Endothelial cell of umbilical vein (primary cell): ENCODE data around the gene SPATS2L. TPM values are rescaled to one million over a fixed set of nuclear protein-coding genes. Genes with fewer than 3 reads are reported as not detected.

ENCODE experiments used
- BruUV-seq: library from RNA; stranded (reverse); fragments of 400-500 nt; replicated peaks from 2 replicates; lab custom pipeline; 2021; lab: Mats Ljungman, UMichigan
- CTCF ChIA-PET: fragments of 300-600, 350-600 bp; sonication (Branson Sonifier 250); formaldehyde crosslinking; loops from one replicate; lab custom pipeline; 2021; ENCODE audit warnings: antibody characterized with exemption, inconsistent platforms; lab: Charles Lee
- POLR2A ChIA-PET: fragments of 300-600, 350-600 bp; sonication (Branson Sonifier 250); formaldehyde crosslinking; loops from one replicate; lab custom pipeline; 2021; ENCODE audit warnings: antibody characterized with exemption, inconsistent platforms; lab: Charles Lee
- DNase-seq: peaks from one replicate; pipeline ENCODE4 v3.0.0-alpha.2; 2011; ENCODE audit warnings: low read depth, low spot score
- FAIRE-seq: peaks from 2 replicates; lab custom pipeline; 2011; peaks lifted over from hg19 to GRCh38; lab: Jason Lieb, UNC
- H2AFZ ChIP-seq: 2 replicates; pipeline ENCODE4 v1.6.0; 2012; ENCODE audit warnings: low read depth, low read length, control low read depth, inconsistent platforms
- H3K27ac ChIP-seq: 2 replicates; pipeline ENCODE4 v1.5.1; 2011; ENCODE audit warnings: low read depth, mild to moderate bottlenecking, control low read depth, low read length, moderate library complexity; ENCODE audit not compliant: insufficient read depth
- H3K27me3 ChIP-seq, 2 experiments: 2 replicates each; pipeline versions ENCODE4 v1.6.0 to v1.6.1; 2011; ENCODE audit warnings: low read length in 2 of 2, mixed read lengths in 1 of 2; ENCODE audit not compliant: control insufficient read depth in 2 of 2, insufficient read depth in 2 of 2
- H3K36me3 ChIP-seq, 2 experiments: 2 replicates in 1 of 2; 3 replicates in 1 of 2; pipeline ENCODE4 v1.5.1; 2011; ENCODE audit warnings: low read length in 2 of 2, mild to moderate bottlenecking in 1 of 2, moderate library complexity in 1 of 2; ENCODE audit not compliant: control insufficient read depth in 2 of 2, insufficient read depth in 2 of 2; ENCODE audit errors: extremely low read depth in 1 of 2
- H3K4me1 ChIP-seq: 3 replicates; pipeline ENCODE4 v1.5.1; 2011; ENCODE audit warnings: mild to moderate bottlenecking, low read length; ENCODE audit not compliant: control insufficient read depth, insufficient read depth; ENCODE audit errors: extremely low read depth
- H3K4me2 ChIP-seq: 2 replicates; pipeline ENCODE4 v1.6.1; 2011; ENCODE audit warnings: low read length, control low read depth, mixed read lengths; ENCODE audit not compliant: insufficient read depth
- H3K4me3 ChIP-seq, 3 experiments: fragments of 200-600 bp in 1 of 3; sonication (generic), shearing (Covaris generic) in 1 of 3; replicated peaks in 1 of 3; 2 replicates each; pipeline ENCODE4 v1.5.1; 2011 to 2016; ENCODE audit warnings: control low read depth in 3 of 3, low read length in 3 of 3, mild to moderate bottlenecking in 2 of 3, inconsistent platforms in 1 of 3, low read depth in 1 of 3, moderate library complexity in 1 of 3; ENCODE audit not compliant: insufficient read depth in 1 of 3
- H3K79me2 ChIP-seq: 2 replicates; pipeline ENCODE4 v1.6.0; 2012; ENCODE audit warnings: low read length, inconsistent platforms; ENCODE audit not compliant: control insufficient read depth, insufficient read depth
- H3K9ac ChIP-seq: replicated peaks from 2 replicates; pipeline ENCODE3; 2011; ENCODE audit warnings: low read length, control low read depth; ENCODE audit not compliant: insufficient read depth; ENCODE audit errors: extremely low read depth
- H3K9me1 ChIP-seq: replicated peaks from 3 replicates; pipeline ENCODE4 v1.6.0; 2011; ENCODE audit warnings: mild to moderate bottlenecking, low read length; ENCODE audit not compliant: control insufficient read depth, insufficient read depth; ENCODE audit errors: extremely low read depth
- H3K9me3 ChIP-seq: replicated peaks from 2 replicates; pipeline ENCODE4 v1.5.1; 2012; ENCODE audit warnings: low read length, inconsistent platforms; ENCODE audit not compliant: control insufficient read depth, insufficient read depth
- H4K20me1 ChIP-seq: replicated peaks from 2 replicates; pipeline ENCODE3; 2011; ENCODE audit warnings: mild to moderate bottlenecking, low read length; ENCODE audit not compliant: control insufficient read depth, insufficient read depth; ENCODE audit errors: extremely low read depth
- CTCF ChIP-seq, 2 donors: IDR thresholded peaks; 1 replicate in 1 of 2; 2 replicates in 1 of 2; pipeline ENCODE4 v1.5.1; 2011; ENCODE audit warnings: low read length in 2 of 2, mild to moderate bottlenecking in 2 of 2, moderate library complexity in 2 of 2, control low read depth in 1 of 2, inconsistent platforms in 1 of 2, low read depth in 1 of 2; ENCODE audit not compliant: insufficient read depth in 1 of 2; ENCODE audit errors: extremely low read depth in 1 of 2
- EZH2 ChIP-seq: IDR thresholded peaks from 2 replicates; pipeline ENCODE4 v1.6.1; 2012; ENCODE audit warnings: borderline replicate concordance, low read depth, mild to moderate bottlenecking, moderate library complexity, low read length, inconsistent platforms; ENCODE audit not compliant: severe bottlenecking
- FOS ChIP-seq: IDR thresholded peaks from 2 replicates; pipeline ENCODE4 v1.6.1; 2011; ENCODE audit warnings: mild to moderate bottlenecking, low read length, moderate library complexity, borderline replicate concordance; ENCODE audit not compliant: insufficient read depth
- GATA2 ChIP-seq: IDR thresholded peaks from 2 replicates; pipeline ENCODE4 v1.7.0; 2011; ENCODE audit warnings: low read depth, mild to moderate bottlenecking, moderate library complexity, mixed read lengths, low read length; ENCODE audit not compliant: insufficient read length, insufficient read depth
- JUN ChIP-seq: IDR thresholded peaks from 2 replicates; pipeline ENCODE4 v1.6.1; 2011; ENCODE audit warnings: borderline replicate concordance, low read depth; ENCODE audit not compliant: insufficient read length, insufficient read depth
- MAX ChIP-seq: IDR thresholded peaks from 2 replicates; pipeline ENCODE4 v1.6.1; 2011; ENCODE audit not compliant: insufficient read depth, insufficient read length
- MYC ChIP-seq: IDR thresholded peaks from one replicate; pipeline ENCODE4 v1.6.1; 2011; ENCODE audit warnings: mild to moderate bottlenecking, low read depth, low read length
- POLR2A ChIP-seq: IDR thresholded peaks from 2 replicates; pipeline ENCODE4 v1.6.1; 2012; ENCODE audit warnings: low read depth, mild to moderate bottlenecking, control low read depth, low read length
- POLR2AphosphoS5 ChIP-seq: IDR thresholded peaks from 2 replicates; pipeline ENCODE4 v1.6.1; 2012; ENCODE audit warnings: low read depth, mild to moderate bottlenecking, control low read depth, low read length, moderate library complexity; ENCODE audit not compliant: insufficient read depth
- dilution Hi-C: fragments of 300-500 bp; cut with MboI; formaldehyde crosslinking; loops from one replicate; pipeline ENCODE4 v1.15.0; 2019; ENCODE audit warnings: low sequenced_read_pairs; ENCODE audit not compliant: extremely low pct_ligation_motif_present
- intact Hi-C: fragments of 100-400 bp; cut with micrococcal nuclease; formaldehyde crosslinking; loops from one replicate; pipeline ENCODE4 v1.10.0; 2022
- polyA plus RNA-seq, 4 experiments: library from polyadenylated mRNA; depleted of rRNA in 3 of 4; stranded (reverse) in 3 of 4; unstranded in 1 of 4; fragments of >200 nt; gene quantifications; 2 replicates each; pipeline versions ENCODE4 v1.2.1 to v1.2.3, GENCODE V29; 2011 to 2012; ENCODE audit warnings: missing spikeins in 1 of 4
- total RNA-seq: library from RNA; stranded (reverse); gene quantifications from 2 replicates; pipeline ENCODE4 v1.2.3, GENCODE V29; 2021

SPATS2L gene
- total and polyA plus RNA-seq, 2 donors (not counting 3 experiments of a cell fraction or from before 2014, with no cell fraction given) = 29.1 to 72.9 TPM

- Histone ChIP-seq H3K4me1 (peaks cover 47% of the 10 kb centered on the region), H3K36me3 (no peaks in the 10 kb centered on the region), H3K4me3 (peak overlapping the region in 1 of 3 experiments; percentile 61), H2AFZ (no peak overlapping the region), H3K27ac (peak overlapping the region; percentile 99), H3K9ac (peak overlapping the region; percentile 83), H3K9me1 (no peaks in the 10 kb centered on the region), H3K9me3 (no peaks in the 10 kb centered on the region), H3K4me2 (peak overlapping the region; percentile 93), H3K27me3 (no peaks in the 10 kb centered on the region), H4K20me1 (no peaks in the 10 kb centered on the region), H3K79me2 (peaks cover 9% of the 10 kb centered on the region)
- ChIA-PET POLR2A (interaction anchor here (0.8 to 1.2 kb wide), 2 partner anchors 27 to 332 kb away, joined by 5 read pairs; no protein-coding TSS in a partner anchor), CTCF (interaction anchor here (0.9 to 2.8 kb wide), 13 partner anchors 9 to 426 kb away, joined by 3 to 14 read pairs (median 5); partner anchors contain the start of gene SPATS2L)
- BruUV-seq = no TSS peak
- FAIRE-seq = peak; percentile 93
- intact Hi-C loops (loop anchor here (1.0 to 10.0 kb wide), 5 partner anchors 8 to 379 kb away; partner anchors contain the start of gene SPATS2L), dilution Hi-C loops (no loop called here)
- TF ChIP-seq JUN = peak; percentile 100
- TF ChIP-seq MAX = no peak
- peak; percentile 90 for TF ChIP-seq GATA2
- no peak for TF ChIP-seq EZH2
- TF ChIP-seq CTCF (IDR thresholded peaks at IDR 0.05; ENCODE audit: extremely low read depth in 1 of 2, insufficient read depth in 1 of 2, low read depth in 1 of 2, low read length in 2 of 2) = no peak
- TF ChIP-seq MYC = no peak
- TF ChIP-seq FOS = peak; percentile 99
- peak; percentile 31 for TF ChIP-seq POLR2A
- peak; percentile 58 for TF ChIP-seq POLR2AphosphoS5
- peak; percentile 94 for DNase-seq
These were observed 99.3 kb downstream of the SPATS2L start for GRCh38 chr2:200405599-200406298.
